ENCODE data around the gene MRPS18A. TPM values are rescaled to one million over a fixed set of nuclear protein-coding genes. Genes with fewer than 3 reads are reported as not detected.

MRPS18A gene
- total RNA-seq, 2 experiments from 2014 or later: 38.3 to 40.3 TPM

- POLR2A ChIA-PET: interaction anchor here (1.3 kb wide), 1 partner anchor 10 kb away, joined by 3 read pairs; no protein-coding TSS in a partner anchor
- Mint-ChIP-seq H3K27me3 (no peaks in the 10 kb centered on the region), H3K4me3 (no peak overlapping the region), H3K36me3 (peaks cover 16% of the 10 kb centered on the region), H3K9me3 (no peaks in the 10 kb centered on the region), H3K27ac (no peak overlapping the region), H3K4me1 (peaks cover 16% of the 10 kb centered on the region)
- ATAC-seq (ENCODE audit: low read depth): no peak
- DNase-seq: no peak
Measured at GRCh38 chr6:43679057-43679456, 8.5 kb downstream of the MRPS18A start.

GRCh38 chr6:43678341-43678740 is 9.2 kb downstream of the MRPS18A start:
- peaks cover 10% of the 10 kb centered on the region for H3K4me1 Mint-ChIP-seq
- POLR2A ChIA-PET: interaction anchor here (1.3 kb wide), 2 partner anchors 9 to 25 kb away, joined by 3 to 4 read pairs; no protein-coding TSS in a partner anchor

GRCh38 chr6:43677759-43678158 is 9.8 kb downstream of the MRPS18A start:
- no peaks in the 10 kb centered on the region for H3K9me3 Mint-ChIP-seq
- no peak overlapping the region for H3K4me3 Mint-ChIP-seq
- POLR2A ChIA-PET: interaction anchor here (1.3 kb wide), 2 partner anchors 8 to 24 kb away, joined by 3 to 4 read pairs; no protein-coding TSS in a partner anchor
- DNase-seq: no peak
- H3K27me3 Mint-ChIP-seq: no peaks in the 10 kb centered on the region
- ATAC-seq (ENCODE audit: low read depth): no peak
- H3K4me1 Mint-ChIP-seq: peaks cover 7% of the 10 kb centered on the region
- no peak overlapping the region for H3K27ac Mint-ChIP-seq
- H3K36me3 Mint-ChIP-seq: peaks cover 20% of the 10 kb centered on the region

More at GRCh38 chr6:43678341-43678740, 9.2 kb downstream of the MRPS18A start:
- no peak overlapping the region for H3K27ac Mint-ChIP-seq
- H3K4me3 Mint-ChIP-seq: no peak overlapping the region
- no peaks in the 10 kb centered on the region for H3K27me3 Mint-ChIP-seq
- DNase-seq (no peak), ATAC-seq (ENCODE audit: low read depth) (no peak)
- peaks cover 18% of the 10 kb centered on the region for H3K36me3 Mint-ChIP-seq
- no peaks in the 10 kb centered on the region for H3K9me3 Mint-ChIP-seq

- no peaks in the 10 kb centered on the region for H3K27me3 Mint-ChIP-seq
- H3K4me3 Mint-ChIP-seq: no peak overlapping the region
- no peak for DNase-seq
- POLR2A ChIA-PET: interaction anchor here (1.3 kb wide), 1 partner anchor 24 kb away, joined by 4 read pairs; no protein-coding TSS in a partner anchor
- no peak for ATAC-seq (ENCODE audit: low read depth)
- H3K36me3 Mint-ChIP-seq: peaks cover 21% of the 10 kb centered on the region
- no peak overlapping the region for H3K27ac Mint-ChIP-seq
- peaks cover 7% of the 10 kb centered on the region for H3K4me1 Mint-ChIP-seq
- no peaks in the 10 kb centered on the region for H3K9me3 Mint-ChIP-seq
Measured at GRCh38 chr6:43676962-43677606, 10.5 kb downstream of the MRPS18A start.

- ATAC-seq (ENCODE audit: low read depth) (no peak), DNase-seq (no peak)
- Mint-ChIP-seq H3K4me3 (no peak overlapping the region), H3K27ac (no peak overlapping the region), H3K27me3 (no peaks in the 10 kb centered on the region), H3K9me3 (no peaks in the 10 kb centered on the region), H3K4me1 (peaks cover 20% of the 10 kb centered on the region), H3K36me3 (peaks cover 22% of the 10 kb centered on the region)
- POLR2A ChIA-PET: interaction anchor here (0.9 kb wide), 1 partner anchor 158 kb away, joined by 3 read pairs; the partner anchor contains the start of genes POLR1C and YIPF3
Measured at GRCh38 chr6:43674921-43675320, 12.7 kb downstream of the MRPS18A start.

- Mint-ChIP-seq H3K27me3 (no peaks in the 10 kb centered on the region), H3K4me3 (no peak overlapping the region), H3K27ac (no peak overlapping the region), H3K9me3 (no peaks in the 10 kb centered on the region), H3K4me1 (peaks cover 22% of the 10 kb centered on the region), H3K36me3 (peaks cover 22% of the 10 kb centered on the region)
- ATAC-seq (ENCODE audit: low read depth) (no peak), DNase-seq (no peak)
- POLR2A ChIA-PET: no interaction called here
Measured at GRCh38 chr6:43674291-43674690, 13.3 kb downstream of the MRPS18A start.

- DNase-seq (no peak), ATAC-seq (ENCODE audit: low read depth) (no peak)
- H3K27ac Mint-ChIP-seq: no peak overlapping the region
- H3K9me3 Mint-ChIP-seq: no peaks in the 10 kb centered on the region
- no peaks in the 10 kb centered on the region for H3K27me3 Mint-ChIP-seq
- no peak overlapping the region for H3K4me3 Mint-ChIP-seq
- peaks cover 25% of the 10 kb centered on the region for H3K4me1 Mint-ChIP-seq
- POLR2A ChIA-PET: interaction anchor here (0.6 to 0.9 kb wide), 3 partner anchors 12 to 163 kb away, joined by 3 to 6 read pairs (median 3); partner anchors contain the start of genes LRRC73 and MRPS18A
- H3K36me3 Mint-ChIP-seq: peaks cover 22% of the 10 kb centered on the region
Measured at GRCh38 chr6:43673444-43674084, 14.0 kb downstream of the MRPS18A start.

GRCh38 chr6:43671801-43672690 is 15.5 kb downstream of the MRPS18A start:
- Mint-ChIP-seq H3K4me1 (peaks cover 37% of the 10 kb centered on the region), H3K27me3 (no peaks in the 10 kb centered on the region), H3K4me3 (no peak overlapping the region), H3K9me3 (no peaks in the 10 kb centered on the region), H3K36me3 (peaks cover 16% of the 10 kb centered on the region), H3K27ac (no peak overlapping the region)
- POLR2A ChIA-PET: interaction anchor here (0.8 kb wide), 1 partner anchor 15 kb away, joined by 3 read pairs; the partner anchor contains the start of gene MRPS18A
- DNase-seq: no peak
- no peak for ATAC-seq (ENCODE audit: low read depth)

- Mint-ChIP-seq H3K27me3 (no peaks in the 10 kb centered on the region), H3K9me3 (no peaks in the 10 kb centered on the region), H3K4me3 (no peak overlapping the region), H3K4me1 (peaks cover 39% of the 10 kb centered on the region), H3K27ac (peak overlapping the region; percentile 84), H3K36me3 (peaks cover 16% of the 10 kb centered on the region)
- DNase-seq: no peak
- ATAC-seq (ENCODE audit: low read depth): no peak
- POLR2A ChIA-PET: interaction anchor here (0.8 kb wide), 1 partner anchor 16 kb away, joined by 3 read pairs; the partner anchor contains the start of gene MRPS18A
Measured at GRCh38 chr6:43671011-43671800, 16.4 kb downstream of the MRPS18A start.

- no peaks in the 10 kb centered on the region for H3K27me3 Mint-ChIP-seq
- POLR2A ChIA-PET: interaction anchor here (0.9 to 1.5 kb wide), 3 partner anchors 41 to 404 kb away, joined by 3 to 7 read pairs (median 4); partner anchors contain the start of gene GTPBP2
- ATAC-seq (ENCODE audit: low read depth): no peak
- H3K4me3 Mint-ChIP-seq: no peak overlapping the region
- H3K4me1 Mint-ChIP-seq: peaks cover 39% of the 10 kb centered on the region
- H3K36me3 Mint-ChIP-seq: peaks cover 16% of the 10 kb centered on the region
- no peak for DNase-seq
- no peaks in the 10 kb centered on the region for H3K9me3 Mint-ChIP-seq
- peak overlapping the region; percentile 84 for H3K27ac Mint-ChIP-seq
Measured at GRCh38 chr6:43670623-43670986, 17.0 kb downstream of the MRPS18A start.

GRCh38 chr6:43669922-43670622 is 17.5 kb downstream of the MRPS18A start:
- DNase-seq: no peak
- Mint-ChIP-seq H3K9me3 (no peaks in the 10 kb centered on the region), H3K4me1 (peaks cover 39% of the 10 kb centered on the region), H3K36me3 (peaks cover 16% of the 10 kb centered on the region), H3K27ac (peak overlapping the region; percentile 84), H3K27me3 (no peaks in the 10 kb centered on the region), H3K4me3 (peak overlapping the region; percentile 20)
- POLR2A ChIA-PET: interaction anchor here (0.7 to 1.7 kb wide), 5 partner anchors 8 to 405 kb away, joined by 3 to 7 read pairs (median 4); partner anchors contain the start of gene GTPBP2
- peak; percentile 65 for ATAC-seq (ENCODE audit: low read depth)

Data from activated naive CD8-positive, alpha-beta T cell treated with anti-CD3 and anti-CD28 coated beads, Interleukin-2, amount 10 ng/mL, durations not matched to agents 7 days and 5 days (primary cell).